ENCODE measurements around the gene FKRP.

DNA sequence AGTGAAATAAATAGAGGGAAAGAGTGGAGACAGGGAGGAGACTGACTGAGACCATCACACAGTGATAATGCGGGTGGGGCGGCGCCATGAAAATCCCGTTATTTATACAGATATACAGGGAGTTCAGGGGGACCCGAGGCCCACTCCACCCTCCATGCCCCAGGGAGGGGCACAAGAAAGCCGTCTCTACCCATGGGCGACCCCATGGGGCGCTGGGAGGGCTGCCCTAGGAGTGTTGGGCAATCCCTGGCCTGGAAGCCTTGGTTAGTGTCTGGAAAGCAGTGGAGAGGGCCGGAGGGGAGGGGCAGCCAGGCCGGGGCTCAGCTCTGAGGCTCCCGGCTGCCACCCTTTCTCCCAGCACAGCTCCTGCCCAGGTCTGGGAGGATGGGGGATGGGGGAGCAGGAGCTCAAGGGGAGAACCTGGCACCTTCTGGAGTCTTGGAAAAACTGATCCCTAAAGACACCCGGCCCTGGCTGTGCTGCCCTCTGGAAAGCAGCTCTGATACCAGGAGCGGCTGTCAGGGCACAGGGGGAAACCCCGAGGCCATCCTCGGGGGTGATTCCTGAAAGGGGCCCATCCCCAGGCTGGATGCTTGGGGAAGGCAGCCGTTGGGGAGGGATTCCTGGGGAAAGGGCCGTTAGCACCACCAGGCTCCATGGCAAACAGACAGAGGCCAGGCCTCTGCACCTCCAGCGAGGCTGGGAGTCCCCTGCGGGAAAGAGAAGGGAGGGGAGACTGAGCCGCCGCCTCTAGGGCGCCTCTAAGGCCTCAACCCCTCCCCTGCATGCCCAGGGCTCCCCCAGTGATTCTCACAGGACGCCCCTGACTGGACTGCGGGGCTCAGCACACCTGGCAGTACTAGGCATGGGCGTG is 26.0 kb upstream of the FKRP start:
- TF ChIP-seq, protein P1, sequence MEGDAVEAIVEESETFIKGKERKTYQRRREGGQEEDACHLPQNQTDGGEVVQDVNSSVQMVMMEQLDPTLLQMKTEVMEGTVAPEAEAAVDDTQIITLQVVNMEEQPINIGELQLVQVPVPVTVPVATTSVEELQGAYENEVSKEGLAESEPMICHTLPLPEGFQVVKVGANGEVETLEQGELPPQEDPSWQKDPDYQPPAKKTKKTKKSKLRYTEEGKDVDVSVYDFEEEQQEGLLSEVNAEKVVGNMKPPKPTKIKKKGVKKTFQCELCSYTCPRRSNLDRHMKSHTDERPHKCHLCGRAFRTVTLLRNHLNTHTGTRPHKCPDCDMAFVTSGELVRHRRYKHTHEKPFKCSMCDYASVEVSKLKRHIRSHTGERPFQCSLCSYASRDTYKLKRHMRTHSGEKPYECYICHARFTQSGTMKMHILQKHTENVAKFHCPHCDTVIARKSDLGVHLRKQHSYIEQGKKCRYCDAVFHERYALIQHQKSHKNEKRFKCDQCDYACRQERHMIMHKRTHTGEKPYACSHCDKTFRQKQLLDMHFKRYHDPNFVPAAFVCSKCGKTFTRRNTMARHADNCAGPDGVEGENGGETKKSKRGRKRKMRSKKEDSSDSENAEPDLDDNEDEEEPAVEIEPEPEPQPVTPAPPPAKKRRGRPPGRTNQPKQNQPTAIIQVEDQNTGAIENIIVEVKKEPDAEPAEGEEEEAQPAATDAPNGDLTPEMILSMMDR (conservative IDR thresholded peaks at IDR 0.05) = no peak
- no peak for TF ChIP-seq ZFX (IDR thresholded peaks at IDR 0.05)
